Measurements from ENCODE around the gene EPAS1. TPM values are rescaled to one million over a fixed set of nuclear protein-coding genes. Genes with fewer than 3 reads are reported as not detected.

Gene EPAS1
- total RNA-seq, 1 donor from 2014 or later = 300 TPM

DNA sequence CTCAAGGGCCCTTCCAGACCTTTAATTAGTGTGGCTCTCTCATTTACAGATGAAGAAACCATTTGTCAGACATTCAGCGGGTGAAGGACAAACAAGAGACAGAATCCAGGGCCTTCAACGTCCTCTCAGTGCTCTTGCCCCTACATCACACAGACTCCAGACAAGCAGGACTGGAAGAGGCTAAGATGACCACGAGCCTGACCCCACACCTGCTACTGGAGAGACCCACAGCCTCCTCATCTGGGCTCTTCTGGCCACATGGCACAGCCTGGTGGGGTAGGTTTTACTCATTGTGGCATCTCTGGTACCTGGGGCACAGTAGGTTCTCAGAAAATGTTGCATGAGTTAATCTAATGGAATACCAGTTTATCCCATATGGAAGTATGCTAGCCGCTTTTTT lies 112.5 kb downstream of the EPAS1 start:
- no peak for DNase-seq (ENCODE audit: low spot score)

DNA sequence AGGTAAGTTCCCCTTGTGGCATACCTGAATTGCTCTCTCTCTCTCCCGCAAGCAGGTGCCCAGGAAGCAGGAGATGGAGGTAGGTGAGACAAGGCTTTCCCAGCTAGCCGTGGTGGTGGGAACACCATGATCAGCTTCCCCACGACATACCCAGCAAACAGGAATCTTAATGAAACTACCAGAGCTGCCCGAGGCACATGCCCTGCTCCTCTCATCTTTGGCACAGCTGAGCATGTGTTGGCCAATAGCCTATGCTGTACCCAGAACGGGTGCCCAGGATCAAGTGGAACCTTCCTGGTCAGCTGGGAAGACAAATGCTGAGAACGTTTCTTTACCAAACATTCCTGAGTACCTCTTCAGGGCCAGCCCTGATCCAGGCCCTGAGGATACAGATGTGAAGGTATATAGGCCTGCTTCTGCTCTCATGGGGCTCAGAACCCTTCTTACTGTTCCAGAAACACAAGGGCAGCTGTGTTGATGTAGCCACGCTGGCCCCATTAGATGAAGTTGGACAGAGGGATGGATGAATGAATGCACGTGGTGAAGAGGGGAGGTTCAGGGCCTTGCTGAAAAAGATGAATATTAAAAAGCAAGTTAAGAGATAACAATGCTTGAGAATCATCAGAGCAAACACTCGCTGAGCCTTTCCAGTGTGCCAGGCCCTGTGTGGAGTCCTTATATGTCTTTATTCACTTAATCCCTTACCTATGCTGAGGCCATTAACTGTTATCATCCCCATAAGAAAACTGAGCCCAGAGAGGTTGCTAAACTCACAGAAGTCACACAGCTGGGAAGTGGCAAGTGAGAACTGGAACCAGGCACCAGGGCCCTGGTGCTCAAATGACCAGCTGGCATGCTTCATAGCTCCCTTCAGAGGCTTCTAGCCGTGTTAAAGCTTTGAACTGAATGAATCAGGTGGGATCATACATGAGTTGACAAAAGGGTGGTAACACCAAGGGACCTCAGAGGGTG lies 113.4 kb downstream of the EPAS1 start:
- no peak for DNase-seq (ENCODE audit: low spot score)

DNA sequence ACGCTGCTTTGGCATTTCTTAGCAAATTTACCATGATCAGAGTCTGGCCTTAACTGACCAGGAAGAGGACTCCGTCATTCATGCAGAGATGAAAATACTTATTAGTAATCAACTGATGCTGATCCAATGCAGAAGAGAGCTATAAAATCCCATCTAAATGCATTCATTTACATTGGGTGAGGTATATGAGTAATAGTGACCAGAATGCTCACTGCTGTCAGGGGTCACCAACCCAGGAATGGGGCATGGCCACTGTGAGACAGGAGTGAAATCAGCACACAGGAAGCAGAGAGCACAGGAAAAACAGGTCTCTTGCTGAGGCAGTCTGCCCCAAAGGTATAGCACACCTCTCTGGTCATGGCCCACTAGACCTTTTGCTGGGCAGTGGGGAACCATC lies 114.0 kb downstream of the EPAS1 start:
- DNase-seq (ENCODE audit: low spot score) = no peak

DNA sequence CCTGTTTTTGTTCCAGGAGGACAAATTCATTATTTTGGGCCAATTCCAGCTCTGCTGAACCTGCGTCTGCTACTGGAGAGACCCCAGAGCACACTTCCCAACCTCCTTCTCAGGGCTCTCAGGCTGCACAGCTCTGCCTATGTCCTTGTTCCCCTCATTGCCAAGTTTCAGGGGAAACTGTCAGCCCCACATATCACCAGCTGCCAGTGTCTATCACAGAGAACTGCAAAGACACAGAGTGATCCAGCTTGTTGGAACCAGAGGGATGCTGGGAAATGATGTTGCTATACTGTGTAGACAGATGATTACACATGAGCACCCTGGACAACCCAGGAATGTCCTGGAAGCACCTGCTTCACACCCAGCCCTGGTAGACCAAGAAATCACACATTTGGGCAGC lies 114.8 kb downstream of the EPAS1 start:
- DNase-seq (ENCODE audit: low spot score) = no peak

DNA sequence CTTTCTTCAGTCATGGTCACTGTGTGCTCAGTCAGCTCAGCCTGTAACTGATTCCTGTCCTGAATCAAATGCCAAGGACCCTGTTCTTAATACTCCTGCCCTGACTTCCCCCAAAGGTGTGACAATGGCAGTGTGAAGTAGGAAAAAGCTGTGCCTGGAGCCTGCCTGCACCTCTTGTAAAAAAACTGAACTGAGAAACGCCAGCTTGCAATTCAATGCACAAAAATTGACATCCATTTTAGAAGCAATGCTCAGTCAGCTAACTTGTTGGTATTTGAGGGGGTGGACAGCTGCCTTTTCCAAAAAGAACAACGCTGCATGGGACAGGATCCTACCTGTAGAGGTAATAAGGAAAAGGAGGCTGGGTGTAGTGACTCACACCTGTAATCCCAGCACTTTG lies 115.9 kb downstream of the EPAS1 start:
- DNase-seq (ENCODE audit: low spot score) = no peak

DNA sequence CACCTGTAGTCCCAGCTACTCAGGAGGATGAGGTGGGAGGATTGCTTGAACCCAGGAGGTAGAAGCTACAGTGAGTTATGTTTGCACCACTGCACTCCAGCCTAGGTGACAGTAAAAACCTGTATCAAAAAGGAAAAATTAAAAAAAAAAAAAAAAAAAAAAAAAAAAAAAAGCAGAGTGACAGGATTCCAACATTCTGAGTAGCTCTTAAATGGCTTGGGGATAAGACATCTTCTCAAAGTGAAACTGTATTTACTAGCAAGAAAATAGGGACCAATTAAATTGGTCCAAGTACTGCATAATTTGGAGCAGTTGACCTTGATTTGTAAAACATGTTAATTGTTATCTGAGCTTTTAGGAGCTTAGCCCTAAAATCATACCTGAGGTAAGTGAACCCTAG lies 116.4 kb downstream of the EPAS1 start:
- DNase-seq (ENCODE audit: low spot score) = no peak

DNA sequence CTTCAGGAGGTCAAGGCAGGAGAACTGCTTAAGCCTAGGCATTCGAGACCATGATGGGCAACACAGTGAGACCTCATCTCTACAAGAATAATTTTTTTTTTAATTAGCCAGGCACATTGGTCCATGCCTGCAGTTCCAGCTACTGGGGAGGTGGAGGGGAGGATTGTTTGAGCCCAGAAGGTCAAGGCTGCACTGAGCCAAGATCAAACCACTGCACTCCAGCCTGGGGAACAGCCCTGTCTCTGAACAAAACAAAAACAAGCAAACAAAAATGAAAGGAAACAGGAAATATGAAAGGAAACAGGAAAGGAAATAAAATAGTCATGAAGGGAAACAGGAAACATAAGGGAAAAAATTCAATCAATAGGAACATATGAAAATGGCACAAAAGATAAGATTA lies 117.5 kb downstream of the EPAS1 start:
- DNase-seq (ENCODE audit: low spot score) = no peak

DNA sequence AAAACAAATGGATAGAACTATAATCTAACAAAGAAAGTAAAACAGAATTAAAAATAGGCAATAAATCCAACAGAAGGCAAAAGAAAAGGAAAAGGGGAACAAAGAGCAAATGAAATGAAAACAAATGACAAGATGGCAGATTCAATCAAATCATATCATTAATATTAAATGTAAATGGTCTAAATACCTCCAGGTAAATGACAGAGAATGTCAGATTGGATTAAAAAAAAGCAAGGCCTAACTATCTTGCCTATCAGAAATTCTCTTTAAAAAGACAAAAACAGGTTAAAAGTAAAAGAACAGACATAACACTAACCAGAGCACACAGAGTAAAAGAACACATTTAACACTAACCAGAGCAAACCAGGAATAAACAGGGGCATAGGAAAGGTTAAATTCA lies 119.1 kb downstream of the EPAS1 start:
- DNase-seq (ENCODE audit: low spot score) = no peak

DNA sequence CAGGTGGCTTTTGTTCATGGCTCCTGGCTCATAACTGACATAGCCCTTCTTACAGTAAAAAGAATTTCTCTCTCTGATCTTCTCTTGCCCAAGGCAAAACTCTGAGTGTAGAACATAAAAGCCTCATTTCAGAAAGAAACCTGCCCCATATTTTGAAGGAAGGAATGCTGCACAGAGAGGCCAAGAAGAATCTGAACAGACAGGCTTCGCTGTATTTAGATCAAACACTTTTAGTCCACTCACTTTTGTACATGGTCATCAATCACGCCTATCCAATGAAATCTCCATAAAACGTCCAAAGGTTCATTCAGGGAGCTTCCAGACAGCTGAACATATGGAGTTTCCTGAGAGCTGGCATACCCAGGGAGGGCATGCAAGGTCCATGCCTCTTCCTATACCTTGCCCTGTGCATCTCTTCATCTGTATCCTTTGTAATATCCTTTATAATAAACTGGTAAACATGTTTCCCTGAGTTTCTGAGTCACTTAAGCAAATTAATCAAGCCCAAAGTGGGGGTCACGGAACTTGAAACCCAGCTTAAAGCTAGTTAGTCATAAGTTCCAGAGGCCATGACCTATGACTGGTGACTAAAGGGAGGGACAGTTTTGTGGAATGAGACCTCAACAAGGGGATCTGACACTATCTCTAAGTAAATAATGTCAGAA lies 119.7 kb downstream of the EPAS1 start:
- no peak for DNase-seq (ENCODE audit: low spot score)

DNA sequence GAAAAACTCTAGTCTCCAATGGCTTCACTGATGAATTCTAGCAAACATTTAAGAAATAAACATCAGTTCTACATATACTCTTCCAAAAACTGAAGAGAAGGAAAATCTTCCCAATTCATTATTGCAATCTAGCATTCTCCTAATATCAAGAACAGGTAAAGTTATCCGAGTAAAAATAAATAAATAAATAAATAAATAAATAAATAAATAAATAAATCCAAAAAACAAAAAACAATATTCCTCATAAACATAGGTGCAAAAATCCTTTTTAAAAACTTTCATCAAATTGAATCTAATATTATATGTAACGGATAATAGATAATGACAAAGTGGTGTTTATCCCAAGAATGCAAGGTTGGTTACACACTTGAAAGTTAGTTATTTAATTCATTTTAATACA lies 123.7 kb downstream of the EPAS1 start:
- no peak for DNase-seq (ENCODE audit: low spot score)

DNA sequence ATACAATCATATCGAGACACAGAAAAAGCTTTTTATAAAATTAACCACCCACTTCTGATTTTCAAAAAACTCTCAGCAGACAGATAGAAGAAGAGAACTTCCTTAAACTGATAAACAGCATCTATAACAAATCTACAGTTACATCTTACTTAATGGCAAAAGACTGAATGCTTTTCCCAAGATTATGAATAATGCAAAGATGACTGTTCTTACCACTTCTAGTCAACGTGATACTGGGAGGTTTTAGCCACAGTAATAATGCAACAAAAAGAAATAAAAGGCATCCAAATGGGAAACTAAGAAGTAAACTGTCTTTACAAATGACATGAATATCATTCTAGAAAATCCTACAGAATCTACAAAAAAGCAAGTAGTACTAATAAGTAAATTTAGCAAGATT lies 124.2 kb downstream of the EPAS1 start:
- no peak for DNase-seq (ENCODE audit: low spot score)

DNA sequence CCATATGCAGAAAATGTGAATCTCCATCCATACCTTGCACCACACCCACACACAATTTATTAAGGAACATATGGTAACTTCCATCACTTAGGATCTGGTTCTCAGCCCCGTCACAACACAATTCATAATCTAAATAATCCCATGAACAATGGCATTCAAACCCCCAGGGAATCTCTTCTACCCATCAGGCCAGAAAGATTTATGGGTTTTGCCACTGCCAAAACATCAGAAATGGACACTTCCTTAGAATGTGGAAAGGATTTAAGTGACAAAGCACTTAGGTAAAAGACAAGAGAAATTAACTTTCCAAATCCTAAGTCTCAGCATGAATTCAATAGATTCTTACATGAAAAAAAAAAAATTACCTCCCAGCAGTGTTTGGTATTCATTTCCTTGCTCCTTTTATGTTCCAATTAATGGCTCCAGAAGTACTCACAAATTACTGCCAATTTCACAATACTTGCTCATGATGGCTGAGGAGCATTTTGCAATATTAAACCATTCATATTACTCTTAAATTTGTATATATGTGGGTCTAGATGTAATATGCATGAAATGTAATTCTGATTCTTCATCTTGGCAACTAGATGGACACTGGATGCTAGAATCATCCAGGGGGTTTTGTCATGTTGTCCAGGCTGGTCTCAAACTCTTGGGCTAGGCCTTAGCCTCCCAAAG lies 125.6 kb downstream of the EPAS1 start:
- no peak for DNase-seq (ENCODE audit: low spot score)

DNA sequence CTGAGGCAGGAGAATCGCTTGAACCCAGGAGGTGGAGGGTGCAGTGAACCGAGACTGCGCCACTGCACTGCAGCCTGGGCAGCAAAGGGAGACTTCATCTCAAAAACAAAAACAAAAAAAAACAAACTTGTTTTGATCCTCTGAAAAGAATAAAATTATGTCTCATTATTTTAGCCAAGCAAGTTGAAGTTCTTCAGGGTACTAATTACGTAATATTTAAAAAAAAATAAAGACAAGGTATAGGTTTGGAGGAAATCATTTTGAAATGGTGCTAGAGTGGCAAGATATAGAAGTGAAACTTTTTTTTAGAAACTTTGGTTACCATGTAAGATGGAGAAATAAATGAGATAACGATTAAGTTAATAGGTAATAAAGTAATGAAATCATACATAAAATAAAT lies 127.7 kb downstream of the EPAS1 start:
- no peak for DNase-seq (ENCODE audit: low spot score)

DNA sequence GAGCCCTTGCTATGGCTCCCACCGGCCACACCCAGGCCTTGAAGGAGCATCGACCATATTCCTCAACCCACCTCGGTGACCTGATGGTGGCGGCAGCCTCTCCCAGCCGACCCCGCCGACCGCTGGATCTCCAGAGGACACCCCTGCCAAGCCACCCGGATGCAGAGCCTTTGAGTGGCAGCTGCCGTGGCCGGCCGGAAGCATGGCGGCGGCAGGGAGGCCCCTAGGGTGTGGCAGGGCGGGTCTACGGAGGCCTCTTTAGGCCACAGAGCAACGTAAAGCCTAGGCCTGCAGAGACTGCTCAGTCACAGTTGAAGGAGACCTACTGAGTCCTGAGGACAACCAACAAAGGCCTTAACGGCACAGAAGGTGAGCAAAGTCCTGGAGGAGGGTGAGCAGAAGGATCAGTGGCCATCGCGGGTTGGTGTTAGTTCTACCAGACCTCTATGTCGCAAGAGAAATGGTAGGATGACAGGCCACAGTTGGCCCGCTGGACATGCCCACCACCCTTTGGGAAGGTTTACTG lies 131.8 kb downstream of the EPAS1 start:
- no peak for DNase-seq (ENCODE audit: low spot score)

DNA sequence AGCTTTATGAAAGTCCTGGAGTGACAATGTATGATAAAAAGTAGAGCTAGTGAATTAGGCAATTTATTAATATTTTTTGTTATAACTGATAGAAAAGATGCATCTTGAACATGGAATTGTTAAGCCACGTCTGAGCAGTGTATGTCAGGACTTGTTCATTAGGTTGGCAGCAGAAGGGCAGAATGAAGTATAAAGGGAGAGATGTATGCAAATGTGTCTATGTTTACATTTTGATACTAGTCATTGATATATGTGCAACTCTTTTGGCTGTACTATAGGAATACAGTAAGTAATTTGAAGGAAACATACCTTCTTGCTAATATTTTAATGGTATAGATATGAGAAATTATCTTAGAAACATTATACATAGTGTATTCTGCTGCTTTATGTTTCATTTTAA lies 133.2 kb downstream of the EPAS1 start:
- DNase-seq (ENCODE audit: low spot score) = no peak

DNA sequence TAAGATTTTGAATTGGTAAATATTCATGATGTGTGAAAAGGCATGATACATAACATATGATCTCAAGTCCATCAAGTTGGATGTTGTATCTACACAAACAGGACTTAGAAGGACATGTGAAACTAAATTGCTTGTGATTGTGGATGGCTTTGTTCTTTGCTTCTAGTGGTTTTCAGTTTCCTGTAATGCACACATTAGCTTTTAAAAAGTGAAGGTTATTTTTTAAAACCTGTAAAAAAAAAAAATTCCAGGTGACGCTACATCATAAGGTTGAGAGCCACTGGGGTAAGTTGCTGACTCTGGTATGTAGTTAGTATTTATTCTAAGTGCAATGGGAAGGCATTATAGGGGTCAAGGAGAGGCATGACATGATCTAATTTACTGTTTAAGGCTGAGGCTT lies 133.8 kb downstream of the EPAS1 start:
- DNase-seq (ENCODE audit: low spot score) = no peak

DNA sequence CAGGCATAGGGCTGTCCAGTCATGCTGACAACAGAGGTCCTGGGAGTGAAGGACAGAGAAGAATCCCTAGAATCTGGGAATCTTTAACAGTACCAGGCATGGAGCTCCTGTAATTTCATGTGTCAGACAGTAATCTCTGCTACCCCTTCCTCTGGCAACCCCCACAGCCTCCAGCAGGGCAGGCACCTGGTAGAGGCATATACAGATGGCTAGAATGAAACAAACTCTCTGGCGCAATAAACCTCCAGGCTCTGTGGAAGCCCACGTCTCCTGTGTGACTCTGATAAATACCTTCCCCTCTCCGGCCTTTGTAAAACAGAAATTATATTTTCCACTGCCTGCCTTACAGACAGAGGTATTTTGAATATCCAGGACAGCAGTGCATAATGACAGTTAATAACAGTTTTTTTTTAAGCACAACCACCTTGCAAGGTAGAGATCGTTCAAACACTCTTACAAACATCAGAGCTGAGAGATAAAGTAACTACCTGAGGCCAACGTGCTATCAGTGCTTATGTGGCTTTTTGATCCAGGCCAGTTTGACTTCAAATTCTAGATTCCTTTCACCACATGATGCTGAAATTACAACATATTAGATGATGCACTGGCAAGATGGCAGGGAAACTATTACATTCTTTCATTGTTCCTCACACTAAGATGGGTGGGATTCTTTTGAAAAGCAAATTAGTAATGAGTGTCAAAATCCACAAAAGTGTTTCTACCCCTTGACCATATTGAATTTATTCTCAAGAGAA lies 134.5 kb downstream of the EPAS1 start:
- no peak for DNase-seq (ENCODE audit: low spot score)

DNA sequence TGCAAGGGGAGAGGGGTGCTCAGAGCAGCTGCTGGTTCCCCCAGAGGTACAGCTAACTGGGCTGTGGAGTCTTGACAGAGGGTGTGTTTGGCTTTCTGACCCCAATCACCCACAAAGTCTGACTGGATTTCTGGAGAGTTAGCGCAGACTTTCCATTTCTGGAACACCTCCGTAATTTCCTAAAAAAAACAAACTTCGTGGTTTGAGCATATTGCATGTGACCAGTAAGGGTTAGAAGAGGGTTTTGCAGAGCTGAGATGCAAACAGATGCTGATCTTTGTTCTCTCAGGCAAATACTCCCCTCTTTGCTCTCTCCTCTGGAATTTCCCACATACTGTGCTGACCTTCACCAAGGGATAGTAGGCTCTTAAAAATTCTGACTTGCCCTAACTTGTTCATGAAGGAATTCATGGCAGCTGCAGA lies 137.7 kb downstream of the EPAS1 start:
- no peak for DNase-seq (ENCODE audit: low spot score)

DNA sequence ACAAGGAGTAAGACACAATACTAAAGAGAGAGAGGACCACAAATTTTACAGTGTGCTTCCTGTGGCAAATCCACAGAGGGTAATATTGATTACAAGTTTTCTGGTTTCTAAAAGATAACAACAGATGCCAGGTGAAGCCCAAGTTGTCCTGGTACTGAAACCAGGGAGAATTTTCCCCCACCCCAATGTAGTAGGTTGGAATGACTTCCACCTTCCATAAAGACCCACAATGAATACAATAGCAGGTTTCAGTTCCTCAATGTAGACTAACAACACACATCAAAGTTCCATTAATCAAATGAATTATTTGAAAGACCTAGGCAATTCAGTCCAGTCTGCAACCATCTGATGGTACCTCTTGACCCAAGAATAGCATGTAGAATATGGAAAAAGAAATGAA lies 138.1 kb downstream of the EPAS1 start:
- DNase-seq (ENCODE audit: low spot score) = no peak

DNA sequence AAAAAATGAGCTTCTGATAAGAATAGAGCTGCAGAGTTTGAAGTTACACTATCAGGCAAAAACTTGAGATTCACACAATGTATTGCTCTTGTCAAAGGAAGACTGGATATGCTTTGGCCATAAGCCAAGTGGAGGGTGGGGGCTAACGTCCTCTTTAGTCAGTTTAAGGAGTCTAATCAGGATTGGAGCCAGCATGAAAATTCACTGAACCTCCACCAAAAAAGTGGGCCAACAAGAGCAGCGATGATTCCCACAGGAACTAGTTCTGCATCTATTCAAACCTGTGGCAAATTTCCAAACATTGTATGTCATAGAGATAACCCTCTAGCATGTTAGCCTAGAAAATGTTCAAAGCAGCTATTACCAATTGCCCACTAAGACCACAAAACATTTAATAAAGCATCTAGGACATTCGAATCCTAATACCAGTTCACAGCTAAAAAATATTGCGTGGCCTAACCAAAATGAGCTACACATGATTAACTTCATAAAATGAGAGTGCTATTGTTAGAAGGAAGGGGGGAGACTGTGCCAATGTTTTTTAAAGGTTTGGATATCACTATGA lies 138.7 kb downstream of the EPAS1 start:
- DNase-seq (ENCODE audit: low spot score) = no peak

All from ureter (tissue), 1 donor.